HG02798 (cell line): ENCODE measurements around the gene CYP24A1.

Source experiments
- ATAC-seq: cut with Tn5 transposase; IDR thresholded peaks from one replicate; pipeline ENCODE4 v1.9.1; 2021; ENCODE audit warnings: mild to moderate bottlenecking; ENCODE audit not compliant: unreplicated experiment, poor library complexity

The CYP24A1 gene

GRCh38 chr20:54158856-54159418 lies 14.8 kb downstream of the CYP24A1 start:
- no peak for ATAC-seq

- ATAC-seq: no peak
Observed at GRCh38 chr20:54158226-54158625, 15.6 kb downstream of the CYP24A1 start.

- no peak for ATAC-seq
Observed at GRCh38 chr20:54156981-54157835, 16.6 kb downstream of the CYP24A1 start.

- no peak for ATAC-seq
Observed at GRCh38 chr20:54156522-54156921, 17.3 kb downstream of the CYP24A1 start.

- ATAC-seq: no peak
Observed at GRCh38 chr20:54155736-54156317, 18.0 kb downstream of the CYP24A1 start.

- ATAC-seq: no peak
Observed at GRCh38 chr20:54154439-54154838, 19.3 kb downstream of the CYP24A1 start.

GRCh38 chr20:54153847-54154246 lies 19.9 kb downstream of the CYP24A1 start:
- ATAC-seq: no peak

GRCh38 chr20:54153041-54153327 lies 20.8 kb downstream of the CYP24A1 start:
- no peak for ATAC-seq

GRCh38 chr20:54152227-54153040 lies 21.4 kb downstream of the CYP24A1 start:
- no peak for ATAC-seq

- ATAC-seq: no peak
Observed at GRCh38 chr20:54151511-54152226, 22.1 kb downstream of the CYP24A1 start.

GRCh38 chr20:54151075-54151439 lies 22.7 kb downstream of the CYP24A1 start:
- ATAC-seq: no peak

GRCh38 chr20:54149765-54150264 lies 24.0 kb downstream of the CYP24A1 start:
- ATAC-seq: no peak

- ATAC-seq: no peak
Observed at GRCh38 chr20:54148947-54149764, 24.6 kb downstream of the CYP24A1 start.

GRCh38 chr20:54146672-54147071 lies 27.1 kb downstream of the CYP24A1 start:
- ATAC-seq: no peak

- no peak for ATAC-seq
Observed at GRCh38 chr20:54144847-54145414, 28.9 kb downstream of the CYP24A1 start.

- ATAC-seq: no peak
Observed at GRCh38 chr20:54140927-54141566, 32.7 kb downstream of the CYP24A1 start.

- no peak for ATAC-seq
Observed at GRCh38 chr20:54140486-54140885, 33.3 kb downstream of the CYP24A1 start.

GRCh38 chr20:54140067-54140466 lies 33.7 kb downstream of the CYP24A1 start:
- ATAC-seq: no peak

GRCh38 chr20:54139188-54139587 lies 34.6 kb downstream of the CYP24A1 start:
- no peak for ATAC-seq
